Measurements from ENCODE around the gene MTMR11. TPM values are rescaled to one million over a fixed set of nuclear protein-coding genes. Genes with fewer than 3 reads are reported as not detected.

MTMR11 gene
- total and polyA plus RNA-seq, 2 of the 8 experiments (the other 6 are each of a cell fraction or from before 2014, with no cell fraction given) = 3.7 to 4.8 TPM

- TF ChIP-seq SP2 (IDR thresholded peaks at IDR 0.05; ENCODE audit: low read length) = no peak
- TF ChIP-seq USF2 (IDR thresholded peaks at IDR 0.05; ENCODE audit: low read length) = no peak
- TF ChIP-seq TEAD4 (IDR thresholded peaks at IDR 0.05; ENCODE audit: low read depth, low read length) = no peak
- TF ChIP-seq FOSL1 (IDR thresholded peaks at IDR 0.05; ENCODE audit: insufficient read depth, low read depth, low read length) = no peak
- no peak for TF ChIP-seq CHD7 (IDR thresholded peaks at IDR 0.05; ENCODE audit: insufficient replicate concordance, low read length)
- TF ChIP-seq JUND (IDR thresholded peaks at IDR 0.05; ENCODE audit: low read length) = no peak
- no peak for TF ChIP-seq KDM1A (IDR thresholded peaks at IDR 0.05; ENCODE audit: borderline replicate concordance, low read length)
- no peak for TF ChIP-seq SIX5 (IDR thresholded peaks at IDR 0.05; ENCODE audit: low read depth, low read length)
- TF ChIP-seq JUN (IDR thresholded peaks at IDR 0.05; ENCODE audit: low read depth, low read length) = no peak
These were observed 21.1 kb downstream of the MTMR11 start (continued) for GRCh38 chr1:149915429-149916192.

All from H1 (cell line).